GM19463 (cell line): ENCODE data around the gene UBAP1L.
"Not testable (repeated sequence)": the region's sequence is repeated elsewhere in the genome, so short reads cannot be mapped to it uniquely, and the experiment has no call there.

Experiments
- ATAC-seq: cut with Tn5 transposase; IDR thresholded peaks from one replicate; pipeline ENCODE4 v1.9.1; 2021; ENCODE audit warnings: mild to moderate bottlenecking, moderate library complexity; ENCODE audit not compliant: unreplicated experiment

UBAP1L gene

DNA sequence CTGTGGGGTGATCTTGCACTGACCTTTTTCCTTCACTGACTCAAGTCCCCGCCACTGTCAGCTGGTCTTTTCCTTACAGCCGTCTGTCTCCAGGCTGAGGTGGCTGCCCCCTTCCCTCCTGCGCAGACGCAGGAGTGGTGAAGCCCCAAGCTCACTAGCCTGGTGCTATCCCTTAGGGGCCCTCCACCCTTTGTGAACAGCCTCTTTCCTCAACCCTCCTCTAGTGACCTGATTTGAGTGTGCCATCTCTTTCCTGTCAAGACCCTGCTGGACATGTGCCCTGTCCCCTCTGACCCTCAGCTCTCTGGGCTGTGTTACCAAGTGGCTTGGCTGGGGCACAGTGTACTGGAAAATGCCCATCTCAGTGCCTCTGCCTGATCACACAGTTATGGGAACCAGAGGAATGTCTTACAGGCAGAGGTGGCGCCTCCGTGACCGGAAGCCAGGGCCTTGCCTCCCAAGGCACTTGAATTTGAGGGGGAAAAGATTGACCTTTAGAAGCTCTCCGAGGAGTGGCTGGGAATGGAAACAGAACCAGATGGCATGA lies 29.7 kb downstream of the UBAP1L start:
- ATAC-seq, result no peak

DNA sequence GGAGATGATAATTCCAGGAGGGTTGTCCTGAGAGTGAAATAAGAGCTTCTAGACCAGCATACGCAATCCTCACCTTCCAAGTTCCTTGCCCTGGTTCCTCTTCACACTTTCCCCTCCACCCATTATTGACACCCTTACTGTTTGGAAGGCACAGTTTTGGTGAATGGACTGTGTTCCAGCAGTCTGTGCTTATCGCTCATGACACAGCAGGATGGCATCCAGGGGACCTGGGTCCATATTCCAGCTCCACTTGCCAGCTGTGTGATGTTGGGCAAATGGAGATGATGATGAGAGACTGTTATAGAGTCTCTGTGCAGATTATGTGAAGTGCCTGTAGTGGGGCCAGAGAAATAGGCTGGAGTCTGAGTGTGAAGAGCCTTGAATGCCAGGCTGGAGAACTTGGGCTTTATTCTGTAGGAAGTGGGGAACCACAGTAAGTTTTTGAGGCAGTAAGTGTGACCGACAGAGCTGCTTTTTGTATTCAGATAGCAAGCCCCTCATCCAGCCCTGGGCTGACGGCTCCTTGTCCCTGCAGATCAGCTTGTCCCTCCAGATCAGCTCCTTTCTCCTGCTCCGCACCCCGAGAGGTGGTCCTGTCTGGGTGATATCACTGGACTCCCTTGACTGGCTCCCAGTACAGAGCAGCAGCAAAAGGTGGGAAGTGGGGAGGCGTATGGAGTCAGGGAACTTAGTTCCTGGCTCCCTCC lies 30.3 kb downstream of the UBAP1L start:
- ATAC-seq, result no peak

DNA sequence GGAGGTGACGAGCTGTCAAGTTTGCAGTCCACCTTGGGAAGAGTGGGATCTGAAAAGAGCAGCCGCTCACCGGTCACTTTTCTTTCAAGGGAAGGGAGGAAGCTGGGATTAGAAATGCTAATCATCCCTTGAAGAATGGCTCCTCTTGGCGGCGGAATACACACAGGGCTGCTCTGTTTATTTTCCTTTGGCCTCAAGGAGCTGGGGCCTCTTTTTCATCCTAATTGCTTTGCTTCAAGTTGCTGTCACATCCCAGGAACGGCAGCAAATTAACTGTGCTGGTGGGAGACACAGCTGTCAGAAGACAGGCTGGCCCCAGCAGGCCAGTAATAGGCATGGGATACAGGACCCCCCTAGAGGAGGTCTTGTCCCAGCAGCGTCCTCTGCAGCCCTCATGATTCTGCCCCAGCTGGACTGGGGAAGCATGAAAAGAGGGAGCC lies 31.7 kb downstream of the UBAP1L start:
- ATAC-seq, result no peak

DNA sequence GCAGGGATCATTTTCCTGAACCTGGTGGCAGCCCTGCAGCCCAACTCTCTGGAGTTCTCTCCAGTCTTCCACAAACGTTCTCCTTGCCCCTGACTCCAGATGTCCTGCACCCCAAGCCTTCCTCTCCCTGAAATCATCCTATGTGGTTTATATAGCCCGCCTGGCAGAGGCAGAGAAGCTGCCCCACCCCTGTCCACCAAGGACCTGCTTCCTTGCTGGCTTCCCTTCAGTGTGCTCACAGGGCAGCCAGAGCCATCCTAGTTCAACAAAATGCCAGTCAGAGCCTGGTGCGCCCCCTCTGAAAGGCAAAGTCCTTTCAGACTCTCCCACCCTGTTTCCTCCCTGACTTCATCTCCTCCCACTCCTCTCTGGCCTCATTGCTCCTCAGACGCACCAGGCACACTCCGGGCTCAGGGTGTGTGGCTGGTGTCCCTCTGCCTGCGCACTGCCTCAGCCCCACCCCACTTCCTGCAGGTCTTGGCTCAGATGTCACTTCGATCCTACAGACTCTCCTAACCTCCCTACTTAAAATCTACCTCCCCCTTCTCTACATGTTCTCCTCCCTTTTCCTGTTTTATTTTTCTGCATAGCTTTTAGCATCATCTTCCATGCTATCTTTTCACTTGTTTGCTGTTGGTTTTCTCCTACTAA lies 32.6 kb downstream of the UBAP1L start:
- ATAC-seq, result no peak

DNA sequence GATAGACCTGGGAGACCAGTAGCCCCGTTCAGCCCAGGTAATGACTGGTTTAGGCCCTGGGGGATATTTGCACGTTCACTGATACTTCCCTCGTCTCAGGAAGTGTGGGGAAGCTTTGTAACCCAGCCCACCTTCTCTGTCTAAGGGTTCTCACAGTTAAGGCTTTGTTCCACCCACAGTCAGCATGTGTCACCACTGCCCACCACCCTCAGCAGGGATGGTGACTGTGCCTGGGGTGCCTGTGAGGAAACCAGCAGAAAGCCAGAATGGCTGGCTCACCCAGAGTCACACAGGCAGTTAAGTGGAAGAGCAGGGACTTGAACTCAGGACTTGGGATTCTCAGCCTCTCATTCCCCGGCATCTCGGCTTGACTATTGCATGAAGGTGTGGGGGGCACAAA lies 33.2 kb downstream of the UBAP1L start:
- ATAC-seq, result no peak

DNA sequence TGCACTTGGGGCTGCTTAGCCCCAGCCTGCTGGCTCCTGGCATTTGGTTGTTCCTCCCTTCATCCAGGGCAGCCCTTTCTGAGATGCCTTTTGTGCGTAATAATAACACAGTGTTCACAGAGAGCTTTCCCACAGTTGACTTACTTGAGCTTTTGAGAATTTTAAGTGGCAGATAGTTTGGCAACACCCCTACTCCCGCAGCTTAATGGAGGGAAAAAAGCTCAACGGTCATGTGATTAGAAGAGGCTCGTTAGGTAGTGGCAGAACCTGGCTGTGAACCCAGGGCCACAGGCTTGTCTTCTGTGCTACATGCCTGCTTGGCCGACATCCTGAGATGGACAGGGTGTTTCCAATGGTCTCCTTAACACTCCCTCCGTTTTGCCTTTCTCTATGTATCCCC lies 33.7 kb downstream of the UBAP1L start:
- no peak for ATAC-seq

DNA sequence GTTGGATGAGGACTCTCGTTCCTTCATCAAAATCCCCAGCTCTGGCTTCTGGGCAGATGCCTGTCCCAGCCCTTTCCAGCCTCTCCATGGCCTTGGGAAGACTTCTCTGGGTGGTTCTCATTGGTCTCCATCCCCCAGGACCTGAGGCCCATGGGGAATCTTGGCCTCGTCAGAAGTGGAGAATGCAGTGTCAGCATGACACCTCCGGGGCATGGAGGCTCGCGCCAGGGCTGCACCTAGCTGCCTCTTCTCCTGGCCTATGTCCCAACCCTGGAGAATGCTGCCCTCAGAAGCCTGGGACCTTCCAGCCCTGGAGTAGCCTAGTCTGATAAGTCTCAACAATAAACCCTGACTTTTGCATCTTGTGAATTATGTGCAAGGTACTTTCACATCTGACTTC lies 35.4 kb downstream of the UBAP1L start:
- no peak for ATAC-seq

DNA sequence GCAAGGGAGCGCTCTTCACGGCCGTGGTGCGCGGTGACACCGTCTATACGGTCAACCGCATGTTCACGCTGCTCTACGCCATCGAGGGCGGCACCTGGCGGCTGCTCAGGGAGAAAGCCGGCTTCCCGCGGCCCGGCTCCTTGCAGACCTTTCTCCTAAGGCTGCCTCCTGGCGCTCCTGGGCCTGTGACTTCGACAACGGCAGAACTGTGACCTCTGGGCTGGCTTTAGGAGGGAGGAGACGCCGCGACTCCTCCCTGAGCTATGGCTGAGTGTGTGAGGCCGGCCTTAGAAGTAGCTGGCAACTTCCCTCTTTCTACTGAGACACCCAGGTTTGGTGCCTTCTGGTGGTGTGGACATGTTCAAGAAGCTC lies 37.0 kb downstream of the UBAP1L start:
- ATAC-seq, result no peak

DNA sequence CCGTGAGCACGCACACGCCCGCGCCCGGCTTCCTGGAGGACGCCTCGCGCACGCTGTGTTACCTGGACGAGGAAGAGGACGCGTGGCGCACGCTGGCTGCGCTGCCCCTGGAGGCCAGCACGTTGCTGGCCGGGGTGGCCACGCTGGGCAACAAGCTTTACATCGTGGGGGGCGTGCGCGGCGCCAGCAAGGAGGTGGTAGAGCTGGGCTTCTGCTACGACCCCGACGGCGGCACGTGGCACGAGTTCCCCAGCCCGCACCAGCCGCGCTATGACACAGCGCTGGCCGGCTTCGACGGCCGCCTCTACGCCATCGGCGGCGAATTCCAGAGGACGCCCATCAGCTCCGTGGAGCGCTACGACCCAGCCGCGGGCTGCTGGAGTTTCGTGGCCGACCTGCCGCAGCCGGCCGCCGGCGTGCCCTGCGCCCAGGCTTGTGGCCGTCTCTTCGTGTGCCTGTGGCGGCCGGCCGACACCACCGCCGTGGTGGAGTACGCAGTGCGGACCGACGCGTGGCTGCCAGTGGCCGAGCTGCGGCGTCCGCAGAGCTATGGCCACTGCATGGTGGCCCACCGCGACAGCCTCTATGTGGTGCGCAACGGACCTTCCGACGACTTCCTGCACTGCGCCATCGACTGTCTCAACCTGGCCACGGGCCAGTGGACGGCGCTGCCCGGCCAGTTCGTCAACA lies 37.6 kb downstream of the UBAP1L start:
- no peak for ATAC-seq

DNA sequence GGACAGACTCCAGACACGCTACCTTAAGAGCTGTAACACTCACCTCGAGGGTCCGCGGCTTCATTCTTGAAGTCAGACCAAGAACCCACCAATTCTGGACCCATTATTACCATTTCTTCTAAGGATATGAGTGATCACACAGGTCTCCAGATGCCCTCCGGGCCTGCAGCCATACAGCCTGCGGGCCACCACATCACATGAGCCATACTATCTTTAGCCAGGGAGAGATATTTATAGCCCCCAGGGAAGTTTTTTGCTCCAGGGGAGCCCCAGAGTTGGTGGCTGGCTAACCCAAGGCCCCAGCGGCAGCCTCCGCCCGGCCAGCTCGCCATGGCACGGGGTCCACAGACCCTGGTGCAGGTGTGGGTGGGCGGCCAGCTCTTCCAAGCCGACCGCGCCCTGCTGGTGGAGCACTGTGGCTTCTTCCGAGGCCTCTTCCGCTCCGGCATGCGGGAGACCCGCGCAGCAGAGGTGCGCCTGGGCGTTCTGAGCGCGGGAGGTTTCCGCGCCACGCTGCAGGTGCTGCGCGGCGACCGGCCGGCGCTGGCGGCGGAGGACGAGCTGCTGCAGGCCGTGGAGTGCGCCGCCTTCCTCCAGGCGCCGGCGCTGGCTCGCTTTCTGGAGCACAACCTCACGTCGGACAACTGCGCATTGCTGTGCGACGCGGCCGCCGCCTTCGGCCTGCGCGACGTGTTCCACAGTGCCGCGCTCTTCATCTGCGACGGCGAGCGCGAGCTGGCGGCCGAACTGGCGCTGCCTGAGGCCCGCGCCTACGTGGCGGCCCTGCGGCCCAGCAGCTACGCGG lies 38.3 kb downstream of the UBAP1L start, which contains the start of gene KBTBD13:
KBTBD13 (plus strand) TSS at position 261 of the 805 bp plus-strand sequence; CDS start at position 331, 70 bp downstream.
- ATAC-seq, result no peak

DNA sequence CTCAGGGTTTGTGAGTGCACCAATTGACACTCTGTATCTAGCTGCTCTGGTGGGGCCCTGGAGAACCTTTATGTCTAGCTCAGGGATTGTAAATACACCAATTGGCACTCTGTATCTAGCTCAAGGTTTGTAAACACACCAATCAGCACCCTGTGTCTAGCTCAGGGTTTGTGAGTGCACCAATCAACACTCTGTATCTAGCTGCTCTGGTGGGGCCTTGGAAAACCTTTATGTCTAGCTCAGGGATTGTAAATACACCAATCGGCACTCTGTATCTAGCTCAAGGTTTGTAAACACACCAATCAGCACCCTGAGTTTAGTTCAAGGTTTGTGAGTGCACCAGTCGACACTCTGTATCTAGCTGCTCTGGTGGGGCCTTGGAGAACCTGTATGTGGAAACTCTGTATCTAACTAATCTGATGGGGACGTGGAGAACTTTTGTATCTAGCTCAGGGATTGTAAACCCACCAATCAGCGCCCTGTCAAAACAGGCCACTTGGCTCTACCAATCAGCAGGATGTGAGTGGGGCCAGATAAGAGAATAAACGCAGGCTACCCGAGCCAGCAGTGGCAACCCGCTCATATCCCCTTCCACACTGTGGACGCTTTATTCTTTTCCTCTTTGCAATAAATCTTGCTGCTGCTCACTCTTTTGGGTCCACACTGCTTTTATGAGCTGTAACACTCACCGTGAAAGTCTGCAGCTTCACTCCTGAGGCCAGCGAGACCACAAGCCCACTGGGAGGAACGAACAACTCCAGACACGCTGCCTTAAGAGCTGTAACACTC lies 39.2 kb downstream of the UBAP1L start:
- ATAC-seq, result not testable (repeated sequence)

DNA sequence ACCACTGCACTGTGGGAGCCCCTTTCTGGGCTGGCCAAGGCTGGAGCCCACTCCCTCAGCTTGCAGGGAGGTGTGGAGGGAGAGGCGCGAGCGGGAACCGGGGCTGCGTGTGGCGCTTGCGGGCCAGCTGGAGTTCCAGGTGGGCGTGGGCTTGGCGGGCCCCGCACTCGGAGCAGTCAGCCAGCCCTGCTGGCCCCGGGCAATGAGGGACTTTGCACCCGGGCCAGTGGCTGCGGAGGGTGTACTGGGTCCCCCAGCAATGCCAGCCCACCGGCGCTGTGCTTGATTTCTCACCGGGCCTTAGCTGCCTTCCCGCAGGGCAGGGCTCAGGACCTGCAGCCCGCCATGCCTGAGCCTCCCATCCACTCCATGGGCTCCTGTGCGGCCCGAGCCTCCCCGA lies 40.1 kb downstream of the UBAP1L start:
- not testable (repeated sequence) for ATAC-seq

DNA sequence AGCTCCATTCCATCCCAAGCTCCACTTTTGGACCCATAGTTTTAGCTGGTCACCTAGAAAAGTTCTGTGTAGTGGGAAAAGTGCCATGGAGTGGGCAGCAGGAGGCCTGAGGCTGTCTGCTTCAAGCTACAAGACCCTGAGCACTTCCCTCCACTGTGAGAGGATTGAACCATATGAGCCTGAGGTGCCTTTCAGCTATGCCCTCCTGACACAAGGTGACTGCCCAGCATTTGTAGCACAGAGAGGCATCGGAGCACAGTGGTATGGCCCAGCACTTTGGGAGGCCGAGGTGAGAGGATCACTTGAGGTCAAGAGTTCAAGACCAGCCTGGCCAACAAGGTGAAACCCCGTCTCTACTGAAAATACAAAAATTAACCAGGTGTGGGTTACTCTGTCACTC lies 42.4 kb downstream of the UBAP1L start:
- ATAC-seq, result no peak

DNA sequence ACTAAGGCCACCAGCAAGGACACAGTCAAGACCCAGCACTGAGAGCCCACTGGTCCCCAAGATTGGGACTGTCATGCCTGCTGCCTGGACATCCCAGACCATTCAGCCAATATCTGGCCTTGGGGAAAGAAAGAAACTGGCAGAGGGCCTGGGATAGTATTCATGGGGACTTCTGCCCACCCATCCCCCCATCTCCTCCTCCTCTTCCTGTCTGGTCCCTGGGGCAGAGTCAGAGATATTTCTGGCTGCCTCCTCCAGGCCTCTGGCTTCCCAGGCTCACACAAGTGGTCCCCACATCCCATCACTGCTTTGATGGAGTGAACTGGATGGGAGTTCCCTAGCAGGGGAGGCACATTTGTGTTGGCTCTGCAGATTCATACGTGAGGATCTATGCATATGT lies 43.0 kb downstream of the UBAP1L start:
- no peak for ATAC-seq

DNA sequence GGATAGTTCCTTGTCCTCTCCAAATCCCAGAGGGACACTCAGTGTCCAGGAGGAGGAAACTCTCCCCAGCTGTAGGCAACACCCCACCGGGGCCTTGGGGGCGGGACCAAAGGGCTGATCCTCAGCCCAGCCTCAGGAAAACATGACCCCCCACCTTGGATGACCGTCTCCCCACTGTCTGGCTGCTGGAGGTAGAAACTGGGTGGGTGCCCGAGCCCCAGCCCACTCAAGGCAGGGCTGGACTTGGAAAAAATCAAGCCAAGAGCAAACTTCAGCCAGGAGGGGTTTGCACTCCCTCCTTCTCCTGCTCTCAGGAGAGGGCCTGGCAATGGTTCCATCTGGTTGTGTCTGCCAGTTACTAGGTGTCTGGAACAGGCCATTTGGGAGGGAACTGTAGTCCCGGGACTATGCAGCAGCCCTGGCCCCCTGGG lies 43.6 kb downstream of the UBAP1L start:
- ATAC-seq, result no peak

DNA sequence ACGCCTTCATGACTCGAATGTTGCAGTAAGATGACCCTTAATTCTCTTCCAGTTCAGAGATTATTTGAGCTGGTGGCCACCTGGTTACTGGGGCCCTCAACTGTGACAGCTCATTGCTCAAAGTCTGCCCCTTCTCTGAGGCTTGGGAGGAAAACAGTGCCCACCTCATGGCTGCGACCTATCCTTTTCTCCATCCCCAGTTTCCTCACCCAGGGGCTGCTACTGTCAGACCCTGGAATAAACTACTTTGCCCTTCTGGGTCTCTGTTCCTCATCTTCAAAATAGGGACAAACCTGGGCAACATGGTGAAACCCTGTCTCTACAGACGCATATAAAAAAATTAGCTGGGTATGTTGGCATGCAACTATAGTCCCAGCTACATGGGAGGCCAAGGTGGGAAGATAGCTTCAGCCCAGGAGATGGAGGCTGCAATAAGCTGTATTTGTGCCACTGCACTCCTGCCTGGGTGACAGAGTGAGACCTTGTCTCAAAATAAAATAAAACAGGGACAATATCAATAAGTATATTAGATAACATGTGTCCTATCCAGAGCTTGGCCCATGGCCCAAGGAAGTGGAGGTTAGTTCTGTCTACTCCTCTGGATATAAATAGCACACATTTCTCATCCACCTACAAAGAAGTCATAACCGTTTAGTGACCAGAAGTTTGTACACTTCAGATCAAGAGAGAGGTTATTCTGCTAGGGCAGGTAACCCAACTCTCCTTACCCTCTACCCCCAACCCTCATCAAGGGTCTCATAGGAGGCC lies 45.0 kb downstream of the UBAP1L start:
- no peak for ATAC-seq

DNA sequence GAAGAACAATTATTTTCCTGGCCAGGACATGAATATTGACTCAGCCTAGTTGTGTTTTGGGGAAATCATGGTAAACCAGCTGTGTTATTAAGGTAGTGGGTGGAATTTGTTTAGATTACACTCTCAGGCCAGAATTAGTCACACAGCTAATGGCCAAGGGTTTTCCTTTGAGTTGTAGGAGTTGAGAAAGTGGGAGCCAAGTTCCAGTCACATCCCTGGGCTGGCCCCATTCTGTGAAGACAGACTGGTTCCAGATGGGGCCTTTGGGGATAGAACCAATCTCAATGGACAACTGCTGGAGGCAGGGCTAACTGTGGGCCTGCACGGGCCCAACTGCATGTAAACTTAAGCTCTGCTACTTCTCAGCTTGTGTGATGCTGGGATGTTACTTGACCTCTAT lies 45.8 kb downstream of the UBAP1L start:
- ATAC-seq, result no peak

DNA sequence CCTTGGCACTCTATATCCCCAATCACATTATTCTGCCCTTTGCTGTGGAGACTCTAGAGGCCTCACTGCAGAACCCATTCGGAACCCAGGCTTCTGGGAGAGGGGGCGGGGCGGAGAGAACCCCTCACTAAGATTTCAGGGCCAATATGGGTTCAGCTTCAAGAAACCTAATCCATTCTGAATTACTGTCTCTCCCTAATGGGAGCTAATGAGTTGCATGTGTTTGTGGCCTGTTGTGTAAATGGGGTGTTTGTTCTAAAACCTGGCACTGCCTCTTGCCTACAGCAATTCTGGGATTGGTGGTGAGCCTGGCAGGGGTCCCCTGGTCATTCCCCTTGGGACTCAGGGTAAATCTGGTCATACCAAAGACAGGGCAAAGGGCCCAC lies 46.6 kb downstream of the UBAP1L start:
- no peak for ATAC-seq

DNA sequence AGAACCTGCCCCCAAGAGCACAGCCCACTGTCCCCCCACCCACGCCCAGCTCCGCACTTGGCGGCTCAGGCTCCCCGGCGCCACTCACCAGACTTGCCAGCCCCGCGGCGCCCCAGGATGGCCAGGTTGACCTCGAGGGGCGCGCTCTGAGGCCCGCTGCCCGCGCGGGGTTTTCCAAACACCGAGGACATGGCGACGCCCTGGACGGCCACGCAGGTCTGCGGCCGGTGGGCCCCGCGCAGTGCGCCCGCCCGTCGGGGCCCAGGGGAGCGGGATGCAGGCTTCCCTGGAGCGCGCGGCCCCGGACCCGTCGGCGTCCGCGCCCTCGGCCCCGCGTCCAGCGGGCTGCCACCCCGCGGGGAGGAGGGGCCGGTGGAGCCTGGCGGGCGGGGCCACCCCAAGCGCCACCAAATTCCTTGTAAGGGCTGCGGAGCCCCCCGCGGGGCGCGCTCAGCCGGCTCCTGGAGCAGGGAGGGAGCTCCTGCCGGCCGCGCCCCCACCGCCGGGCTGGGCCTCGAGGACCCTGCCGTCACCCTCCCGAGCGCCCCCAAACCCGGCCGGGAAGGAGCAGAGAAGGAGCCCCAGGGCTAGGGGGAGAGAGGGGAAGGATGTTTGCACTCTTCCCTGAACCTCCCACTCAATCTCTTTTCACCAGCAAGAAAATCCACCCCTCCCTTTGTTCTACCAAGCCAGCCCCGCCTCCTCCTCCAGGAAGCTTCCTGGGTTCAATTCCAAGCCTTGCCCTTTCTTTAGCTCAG lies 47.2 kb downstream of the UBAP1L start, which contains the start of gene RASL12:
RASL12 (minus strand) TSS at position 347 of the 758 bp plus-strand sequence; CDS start at position 191, 156 bp downstream.
- ATAC-seq, result no peak
